Activated naive CD4-positive, alpha-beta T cell treated with anti-CD3 and anti-CD28 coated beads for 36 hours (primary cell): ENCODE measurements around the gene CEND1. TPM values are rescaled to one million over a fixed set of nuclear protein-coding genes. Genes with fewer than 3 reads are reported as not detected.
A peak's percentile ranks its signal among the peaks of the same experiment; 100 is the strongest.

Experiments used
- CTCF ChIA-PET: fragments of 350-600 bp; sonication (Branson Sonifier 250); formaldehyde crosslinking; loops from one replicate; lab custom pipeline; 2021; ENCODE audit warnings: antibody characterized with exemption; lab: Charles Lee
- DNase-seq: peaks from one replicate; pipeline ENCODE4 v3.0.0-alpha.2; 2020
- H3K27ac Mint-ChIP-seq: one replicate; pipeline ENCODE4 v1.8.0; 2021; ENCODE audit warnings: mild to moderate bottlenecking, mixed read lengths
- H3K27me3 Mint-ChIP-seq: one replicate; pipeline ENCODE4 v1.8.0; 2021; ENCODE audit warnings: low read depth, mixed read lengths
- H3K36me3 Mint-ChIP-seq: one replicate; pipeline ENCODE4 v1.8.0; 2021; ENCODE audit warnings: low read depth, mixed read lengths
- H3K4me1 Mint-ChIP-seq: one replicate; pipeline ENCODE4 v1.8.0; 2021; ENCODE audit warnings: low read depth, mixed read lengths
- H3K4me3 Mint-ChIP-seq: one replicate; pipeline ENCODE4 v1.8.0; 2021; ENCODE audit warnings: mild to moderate bottlenecking, moderate library complexity, mixed read lengths
- H3K9me3 Mint-ChIP-seq: one replicate; pipeline ENCODE4 v1.8.0; 2021; ENCODE audit warnings: mixed read lengths
- intact Hi-C: fragments of 100-400 bp; cut with micrococcal nuclease; formaldehyde crosslinking; loops from one replicate; pipeline ENCODE4 v1.15.1; 2023
- total RNA-seq, 2 experiments: library from RNA; stranded (reverse); gene quantifications; one replicate each; pipeline ENCODE4 v1.2.3, GENCODE V29; 2021

The CEND1 gene
- total RNA-seq: under 1 TPM in 1 of 2 experiments, not detected in 1; 0.17 TPM

GRCh38 chr11:789943-790342 is at the start of gene CEND1:
TSS of gene CEND1 (minus strand) at chr11:790090. CDS start at chr11:788576, 1,514 bp downstream.
- peaks cover 11% of the 10 kb centered on the region for H3K36me3 Mint-ChIP-seq
- peaks cover 1% of the 10 kb centered on the region for H3K4me1 Mint-ChIP-seq
- intact Hi-C loops: loop anchor here (10.0 kb wide), 1 partner anchor 475 kb away; the partner anchor contains the start of gene IFITM1
- DNase-seq: no peak
- peaks cover 3% of the 10 kb centered on the region for H3K27me3 Mint-ChIP-seq
- no peak within 1 kb of the TSS for H3K27ac Mint-ChIP-seq
- no peak within 1 kb of the TSS for H3K4me3 Mint-ChIP-seq
- H3K9me3 Mint-ChIP-seq: no peaks in the 10 kb centered on the region
- CTCF ChIA-PET: no interaction called here

DNA sequence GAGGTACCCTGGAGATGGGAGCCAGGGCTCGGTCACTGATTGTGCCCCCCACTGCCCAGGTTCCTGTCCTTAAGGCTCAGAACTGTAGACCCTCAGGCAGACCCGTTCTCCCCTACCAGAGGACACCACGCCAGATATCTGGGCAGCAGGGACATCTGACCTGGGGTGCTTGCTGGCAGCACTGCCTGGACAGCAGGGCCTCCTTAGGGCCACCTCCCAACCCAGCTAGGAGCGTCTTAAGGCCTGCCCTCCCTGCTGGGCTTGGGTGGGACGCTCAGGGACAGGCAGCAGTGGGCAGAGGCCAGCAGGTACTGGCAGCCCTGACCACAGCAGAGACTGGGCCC is 49.4 kb upstream of the CEND1 start:
- Mint-ChIP-seq H3K27me3 (peaks cover under 1% of the 10 kb centered on the region), H3K9me3 (no peaks in the 10 kb centered on the region), H3K4me1 (peaks cover 29% of the 10 kb centered on the region), H3K4me3 (no peak overlapping the region), H3K36me3 (peaks cover 2% of the 10 kb centered on the region), H3K27ac (no peak overlapping the region)
- intact Hi-C loops: no loop called here
- CTCF ChIA-PET: no interaction called here
- no peak for DNase-seq

DNA sequence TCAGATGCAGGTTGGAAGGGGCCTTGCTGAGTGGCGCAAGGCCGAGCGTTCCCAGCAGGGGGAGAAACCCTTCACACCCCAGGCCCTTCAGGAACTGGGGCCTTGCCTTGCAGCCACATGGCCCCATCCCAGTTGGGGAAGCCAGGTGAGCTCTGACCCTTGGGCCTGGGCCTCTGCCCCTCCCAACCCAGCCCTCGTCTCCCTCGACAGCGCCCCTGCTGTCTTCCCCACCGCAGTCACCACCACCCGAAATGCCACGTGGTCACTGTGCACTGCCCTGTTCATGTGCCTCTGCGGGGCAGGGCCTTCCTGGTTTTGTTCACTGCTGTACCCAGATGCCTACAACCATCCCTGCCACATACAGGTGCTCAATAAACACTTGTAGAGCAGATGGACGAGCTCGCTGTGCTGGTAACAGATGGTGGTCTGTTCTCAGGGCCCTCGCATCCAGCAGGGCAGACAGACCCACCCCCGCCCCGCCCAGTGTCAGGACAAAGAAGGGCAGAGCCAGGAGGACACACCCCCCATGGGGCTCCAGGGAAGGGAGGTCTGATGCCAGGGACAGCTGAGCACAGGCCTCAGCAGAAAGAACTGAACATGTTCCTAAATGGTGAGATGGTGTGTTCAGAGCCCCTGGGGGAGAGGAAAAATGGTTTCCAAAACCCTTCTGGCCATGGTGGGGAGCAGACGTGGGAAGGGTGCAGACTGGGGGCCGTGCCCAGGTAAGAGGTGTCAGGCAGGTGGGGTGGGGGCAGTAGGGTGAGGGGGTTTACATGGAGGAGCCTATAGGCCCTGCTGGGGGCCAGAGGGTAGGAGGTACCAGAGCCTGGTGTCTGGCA is 48.8 kb upstream of the CEND1 start:
- H3K4me1 Mint-ChIP-seq: peaks cover 31% of the 10 kb centered on the region
- CTCF ChIA-PET: no interaction called here
- intact Hi-C loops: no loop called here
- no peak overlapping the region for H3K4me3 Mint-ChIP-seq
- no peak for DNase-seq
- peaks cover 6% of the 10 kb centered on the region for H3K27me3 Mint-ChIP-seq
- peaks cover 2% of the 10 kb centered on the region for H3K36me3 Mint-ChIP-seq
- H3K27ac Mint-ChIP-seq: no peak overlapping the region
- no peaks in the 10 kb centered on the region for H3K9me3 Mint-ChIP-seq

GRCh38 chr11:837990-838307 is 48.1 kb upstream of the CEND1 start:
- intact Hi-C loops: no loop called here
- no peak for DNase-seq
- no peak overlapping the region for H3K27ac Mint-ChIP-seq
- no peaks in the 10 kb centered on the region for H3K9me3 Mint-ChIP-seq
- H3K36me3 Mint-ChIP-seq: peaks cover 2% of the 10 kb centered on the region
- CTCF ChIA-PET: no interaction called here
- H3K27me3 Mint-ChIP-seq: peaks cover 6% of the 10 kb centered on the region
- H3K4me3 Mint-ChIP-seq: no peak overlapping the region
- peaks cover 27% of the 10 kb centered on the region for H3K4me1 Mint-ChIP-seq

DNA sequence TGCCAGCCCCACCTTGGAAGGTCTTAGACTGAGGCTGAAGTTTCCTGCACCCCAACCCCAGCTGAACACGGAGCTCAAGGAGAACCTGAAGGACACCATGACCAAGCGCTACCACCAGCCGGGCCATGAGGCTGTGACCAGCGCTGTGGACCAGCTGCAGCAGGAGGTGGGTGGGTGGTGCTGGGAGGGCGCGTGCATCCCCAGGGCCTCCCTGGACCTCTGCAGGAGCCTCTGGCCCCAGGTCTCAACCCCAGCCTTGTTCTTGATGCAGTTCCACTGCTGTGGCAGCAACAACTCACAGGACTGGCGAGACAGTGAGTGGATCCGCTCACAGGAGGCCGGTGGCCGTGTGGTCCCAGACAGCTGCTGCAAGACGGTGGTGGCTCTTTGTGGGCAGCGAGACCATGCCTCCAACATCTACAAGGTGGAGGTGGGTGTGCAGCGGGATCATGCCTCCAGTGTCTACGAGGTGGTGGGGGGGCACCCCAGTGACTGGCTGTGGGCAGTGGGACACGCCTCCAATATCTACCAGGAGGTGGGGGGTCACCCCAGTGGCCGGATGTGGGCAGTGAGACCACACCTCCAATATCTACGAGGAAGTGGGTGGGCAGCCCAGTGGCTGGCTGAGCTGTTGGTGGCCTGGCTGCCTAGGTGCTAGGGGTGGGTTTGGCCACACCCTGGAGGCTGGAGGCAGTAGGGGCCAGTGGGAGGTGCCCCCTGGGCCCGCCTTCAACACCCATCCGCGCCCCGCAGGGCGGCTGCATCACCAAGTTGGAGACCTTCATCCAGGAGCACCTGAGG is 47.5 kb upstream of the CEND1 start:
- intact Hi-C loops: no loop called here

GRCh38 chr11:836700-837099 is 46.8 kb upstream of the CEND1 start:
- CTCF ChIA-PET: no interaction called here
- Mint-ChIP-seq H3K27me3 (peaks cover 11% of the 10 kb centered on the region), H3K27ac (no peak overlapping the region), H3K36me3 (peaks cover 2% of the 10 kb centered on the region), H3K9me3 (no peaks in the 10 kb centered on the region), H3K4me1 (peaks cover 28% of the 10 kb centered on the region), H3K4me3 (no peak overlapping the region)
- intact Hi-C loops: no loop called here
- no peak for DNase-seq

More for the DNA sequence above, 47.5 kb upstream of the CEND1 start:
- Mint-ChIP-seq H3K4me1 (peaks cover 27% of the 10 kb centered on the region), H3K9me3 (no peaks in the 10 kb centered on the region), H3K4me3 (no peak overlapping the region), H3K27ac (no peak overlapping the region), H3K27me3 (peaks cover 6% of the 10 kb centered on the region), H3K36me3 (peaks cover 2% of the 10 kb centered on the region)
- CTCF ChIA-PET: no interaction called here
- DNase-seq: no peak

DNA sequence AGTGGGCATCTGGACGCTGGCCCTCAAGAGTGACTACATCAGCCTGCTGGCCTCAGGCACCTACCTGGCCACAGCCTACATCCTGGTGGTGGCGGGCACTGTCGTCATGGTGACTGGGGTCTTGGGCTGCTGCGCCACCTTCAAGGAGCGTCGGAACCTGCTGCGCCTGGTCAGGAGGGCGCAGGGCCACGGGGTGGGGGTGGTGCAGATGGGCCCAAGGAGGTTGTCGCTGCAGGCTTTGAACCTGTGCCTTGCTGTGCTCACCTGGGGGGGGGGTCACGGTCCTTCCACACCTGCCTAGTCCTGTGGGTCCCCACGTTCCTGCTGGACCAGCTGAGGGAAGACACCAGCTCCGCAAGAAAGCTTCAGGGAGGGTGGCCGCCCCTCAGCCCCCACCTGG is 46.4 kb upstream of the CEND1 start:
- Mint-ChIP-seq H3K4me3 (no peak overlapping the region), H3K36me3 (peaks cover 2% of the 10 kb centered on the region), H3K27ac (no peak overlapping the region), H3K9me3 (no peaks in the 10 kb centered on the region), H3K4me1 (peaks cover 29% of the 10 kb centered on the region), H3K27me3 (peaks cover 15% of the 10 kb centered on the region)
- intact Hi-C loops: no loop called here
- DNase-seq: no peak
- CTCF ChIA-PET: no interaction called here

DNA sequence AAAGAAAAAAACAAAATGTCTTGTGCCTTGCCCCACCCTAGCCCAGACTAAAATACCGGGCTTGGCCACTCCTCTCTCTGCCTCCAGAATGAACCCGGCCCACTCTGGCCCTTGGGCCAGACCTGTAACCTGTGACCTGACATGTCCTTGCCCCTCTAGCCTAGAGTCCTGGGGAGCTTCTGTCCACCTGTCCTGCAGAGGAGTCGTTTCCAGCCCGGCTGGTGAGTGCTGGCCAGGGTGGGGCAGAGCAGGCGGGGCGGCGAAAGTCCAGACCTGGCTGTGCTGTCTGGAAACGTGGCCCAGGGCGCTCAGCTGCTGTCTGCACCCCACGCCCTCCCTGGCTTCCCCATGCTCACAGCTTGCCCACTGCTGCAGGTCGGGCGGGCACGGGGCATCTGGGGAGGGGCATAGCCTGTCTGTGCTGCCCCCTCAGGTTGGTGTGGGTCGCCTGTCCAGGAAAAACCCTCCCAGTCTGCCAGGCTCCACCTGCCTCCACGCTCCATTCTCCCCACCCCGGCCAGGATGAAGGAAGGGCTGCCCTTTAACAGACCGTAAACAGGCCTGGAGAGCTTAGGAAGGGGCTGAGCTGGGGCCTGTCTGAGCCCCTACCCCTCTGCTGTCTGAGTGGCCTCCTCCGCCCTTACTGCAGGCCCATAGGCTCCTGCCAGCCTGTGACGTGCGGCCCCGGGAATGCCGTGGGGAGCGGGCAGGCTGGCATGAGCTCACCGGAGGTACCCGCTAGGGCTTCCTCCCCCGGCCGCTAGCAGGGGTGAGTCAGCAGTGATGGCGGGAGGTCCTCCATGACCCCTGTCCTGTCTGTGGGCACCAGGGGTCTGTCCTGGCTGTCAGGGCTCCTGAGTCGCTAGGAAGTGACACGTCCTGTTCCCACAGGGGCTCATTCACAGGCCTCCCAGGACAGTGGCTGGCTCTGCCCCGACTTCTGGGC is 44.8 kb upstream of the CEND1 start:
- no peaks in the 10 kb centered on the region for H3K9me3 Mint-ChIP-seq
- H3K27ac Mint-ChIP-seq: no peak overlapping the region

DNA sequence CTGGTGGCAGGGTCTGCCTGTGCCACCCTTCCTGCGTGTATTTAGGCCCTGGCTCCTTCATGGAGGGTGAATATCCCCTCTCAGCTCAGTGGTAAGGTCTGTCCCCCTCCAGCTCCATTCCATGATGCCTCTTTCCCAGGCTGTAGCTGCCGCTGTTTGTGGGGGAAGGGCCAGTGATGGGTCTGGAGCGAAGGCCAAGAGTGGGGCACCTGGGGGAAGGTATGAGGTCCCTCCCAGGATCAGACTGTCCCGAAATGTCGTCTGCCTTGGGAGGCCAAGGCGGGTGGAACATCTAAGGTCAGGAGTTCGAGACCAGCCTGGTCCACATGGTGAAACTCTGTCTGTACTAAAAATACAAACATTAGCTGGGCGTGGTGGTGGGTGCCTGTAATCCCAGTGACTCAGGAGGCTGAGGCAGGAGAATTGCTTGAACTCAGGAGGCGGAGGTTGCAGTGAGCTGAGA is 44.0 kb upstream of the CEND1 start:
- intact Hi-C loops: no loop called here
- Mint-ChIP-seq H3K36me3 (no peaks in the 10 kb centered on the region), H3K9me3 (no peaks in the 10 kb centered on the region), H3K27ac (no peak overlapping the region), H3K27me3 (peaks cover 28% of the 10 kb centered on the region), H3K4me1 (peaks cover 28% of the 10 kb centered on the region), H3K4me3 (peak overlapping the region; percentile 55)
- CTCF ChIA-PET: interaction anchor here (1.4 to 1.5 kb wide), 2 partner anchors 14 to 15 kb away, joined by 3 to 5 read pairs; no protein-coding TSS in a partner anchor
- no peak for DNase-seq

More for the DNA sequence above, 44.8 kb upstream of the CEND1 start:
- Mint-ChIP-seq H3K36me3 (peaks cover 2% of the 10 kb centered on the region), H3K4me1 (peaks cover 23% of the 10 kb centered on the region), H3K4me3 (peak overlapping the region; percentile 55), H3K27me3 (peaks cover 20% of the 10 kb centered on the region)
- intact Hi-C loops: no loop called here
- CTCF ChIA-PET: interaction anchor here (1.4 to 1.5 kb wide), 2 partner anchors 14 to 15 kb away, joined by 3 to 5 read pairs; no protein-coding TSS in a partner anchor
- DNase-seq: no peak

- intact Hi-C loops: no loop called here
- DNase-seq: peak; percentile 40
- Mint-ChIP-seq H3K4me3 (peak overlapping the region; percentile 55), H3K9me3 (no peaks in the 10 kb centered on the region), H3K27ac (no peak overlapping the region), H3K27me3 (peaks cover 33% of the 10 kb centered on the region), H3K36me3 (no peaks in the 10 kb centered on the region), H3K4me1 (peaks cover 28% of the 10 kb centered on the region)
- CTCF ChIA-PET: no interaction called here
Measured at GRCh38 chr11:833114-833791, 43.4 kb upstream of the CEND1 start.

DNA sequence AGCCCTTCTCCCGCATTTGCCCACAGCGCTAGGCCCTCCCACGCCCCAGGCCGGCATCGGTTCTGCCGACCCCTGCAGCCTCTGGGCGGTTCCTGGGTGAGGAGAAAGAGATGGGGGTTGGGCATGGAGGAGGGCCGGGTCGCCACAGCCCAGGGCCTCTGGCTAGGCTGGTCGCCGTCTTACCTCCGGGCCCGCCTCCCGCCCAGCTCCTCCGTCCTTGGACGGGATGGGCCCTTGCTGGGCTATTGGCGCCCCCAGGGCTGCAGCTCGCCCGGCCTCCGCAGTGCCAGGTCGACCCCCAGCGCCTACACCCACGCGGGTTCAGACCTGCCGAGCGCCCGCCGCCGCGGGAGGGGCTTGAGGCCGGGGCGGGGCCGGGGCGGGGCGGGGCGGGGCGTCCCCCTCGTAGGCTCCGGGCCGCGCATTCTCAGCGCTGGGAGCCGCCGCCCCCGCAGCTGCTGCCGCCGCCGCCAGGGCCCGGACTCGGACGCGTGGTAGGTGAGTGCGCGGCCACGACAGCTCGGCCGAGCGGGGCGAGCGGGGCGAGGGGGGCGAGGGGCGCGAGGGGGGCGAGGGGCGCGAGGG is 42.7 kb upstream of the CEND1 start, which contains the start of gene CD151:
Gene CD151 (plus strand): TSS at position 424 of the 585 bp plus-strand sequence. CDS start 3,118 bp downstream, outside the sequence.
- H3K4me3 Mint-ChIP-seq: peak within 1 kb of the TSS; percentile 55
- H3K27ac Mint-ChIP-seq: no peak within 1 kb of the TSS
- no peaks in the 10 kb centered on the region for H3K9me3 Mint-ChIP-seq
- H3K4me1 Mint-ChIP-seq: peaks cover 34% of the 10 kb centered on the region
- CTCF ChIA-PET: no interaction called here
- intact Hi-C loops: no loop called here
- DNase-seq: peak; percentile 34
- peaks cover 39% of the 10 kb centered on the region for H3K27me3 Mint-ChIP-seq
- H3K36me3 Mint-ChIP-seq: no peaks in the 10 kb centered on the region
